MM.1S (cell line): ENCODE data around the gene GALNTL6.

Source experiments
- DNase-seq: peaks from one replicate; pipeline ENCODE4 v3.0.0-alpha.2; 2015
- H2AFZ ChIP-seq: fragments of 300-600 bp; sonication (generic); 2 replicates; pipeline ENCODE4 v1.6.0; 2016; ENCODE audit warnings: antibody characterized with exemption, low read length
- H3F3A ChIP-seq: fragments of 300-600 bp; sonication (generic); 2 replicates; pipeline ENCODE4 v1.6.1; 2016; ENCODE audit warnings: mild to moderate bottlenecking, antibody characterized with exemption, low read length, moderate library complexity, mixed read lengths; ENCODE audit not compliant: insufficient read depth
- H3K27ac ChIP-seq: fragments of 300-600 bp; sonication (generic); 2 replicates; pipeline ENCODE4 v1.5.1; 2016; ENCODE audit warnings: mild to moderate bottlenecking, low read length
- H3K27me3 ChIP-seq: fragments of 300-600 bp; sonication (generic); replicated peaks from 2 replicates; pipeline ENCODE4 v1.6.0; 2016; ENCODE audit warnings: low read length; ENCODE audit not compliant: insufficient read depth
- H3K36me3 ChIP-seq: fragments of 300-600 bp; sonication (generic); replicated peaks from 2 replicates; pipeline ENCODE4 v1.6.1; 2016; ENCODE audit warnings: mild to moderate bottlenecking, low read length, mixed read lengths; ENCODE audit not compliant: insufficient read depth
- H3K4me1 ChIP-seq: fragments of 300-600 bp; sonication (generic); 2 replicates; pipeline ENCODE4 v1.6.1; 2016; ENCODE audit warnings: low read length, mixed read lengths
- H3K4me2 ChIP-seq: fragments of 300-600 bp; sonication (generic); 2 replicates; pipeline ENCODE4 v1.6.0; 2016; ENCODE audit warnings: low read depth, low read length
- H3K4me3 ChIP-seq: fragments of 300-600 bp; sonication (generic); 2 replicates; pipeline ENCODE4 v1.5.1; 2016; ENCODE audit warnings: low read length, mixed read lengths
- H3K79me2 ChIP-seq: fragments of 300-600 bp; sonication (generic); 2 replicates; pipeline ENCODE4 v1.6.1; 2016; ENCODE audit warnings: mixed run types, low read length, mixed read lengths
- H3K9ac ChIP-seq: fragments of 300-600 bp; sonication (generic); 2 replicates; pipeline ENCODE4 v1.6.1; 2016; ENCODE audit warnings: low read length, mixed read lengths
- H3K9me2 ChIP-seq: fragments of 300-600 bp; sonication (generic); replicated peaks from 2 replicates; pipeline ENCODE4 v1.6.1; 2016; ENCODE audit warnings: mild to moderate bottlenecking, low read length, mixed read lengths; ENCODE audit not compliant: insufficient read depth
- H3K9me3 ChIP-seq: fragments of 300-600 bp; sonication (generic); replicated peaks from 2 replicates; pipeline ENCODE4 v1.6.1; 2016; ENCODE audit warnings: mild to moderate bottlenecking, low read length, mixed read lengths; ENCODE audit not compliant: insufficient read depth
- H4K20me1 ChIP-seq: fragments of 300-600 bp; sonication (generic); 2 replicates; pipeline ENCODE4 v1.6.1; 2016; ENCODE audit warnings: mild to moderate bottlenecking, low read length, moderate library complexity, mixed read lengths; ENCODE audit not compliant: insufficient read depth
- CTCF ChIP-seq: fragments of 300-600 bp; sonication (generic); IDR thresholded peaks from 2 replicates; pipeline ENCODE4 v1.5.1; 2016; ENCODE audit warnings: antibody characterized with exemption, low read length, mixed read lengths
- EZH2 ChIP-seq: fragments of 300-600 bp; sonication (generic); optimal IDR thresholded peaks from 2 replicates; pipeline ENCODE3; 2017; ENCODE audit warnings: low read depth, mild to moderate bottlenecking, antibody characterized with exemption, low read length, mixed read lengths
- EZH2phosphoT487 ChIP-seq: fragments of 300-600 bp; sonication (generic); IDR thresholded peaks from 2 replicates; pipeline ENCODE4 v1.6.1; 2018; ENCODE audit warnings: antibody characterized with exemption, low read length

GALNTL6 gene

GRCh38 chr4:172938072-172938829, 1125.0 kb downstream of the GALNTL6 start:
- no peaks in the 10 kb centered on the region for H3K9me2 ChIP-seq
- no peak for DNase-seq
- no peaks in the 10 kb centered on the region for H3K4me1 ChIP-seq
- no peak overlapping the region for H2AFZ ChIP-seq
- no peaks in the 10 kb centered on the region for H3K27me3 ChIP-seq
- no peaks in the 10 kb centered on the region for H3K36me3 ChIP-seq
- H4K20me1 ChIP-seq = no peaks in the 10 kb centered on the region
- H3K9ac ChIP-seq = no peak overlapping the region
- no peak overlapping the region for H3K4me2 ChIP-seq
- no peak overlapping the region for H3K27ac ChIP-seq
- no peak overlapping the region for H3K4me3 ChIP-seq
- no peaks in the 10 kb centered on the region for H3K79me2 ChIP-seq
- no peak for TF ChIP-seq CTCF
- no peak for TF ChIP-seq EZH2phosphoT487
- no peak for TF ChIP-seq EZH2
- no peaks in the 10 kb centered on the region for H3K9me3 ChIP-seq
- H3F3A ChIP-seq = no peaks in the 10 kb centered on the region

DNA sequence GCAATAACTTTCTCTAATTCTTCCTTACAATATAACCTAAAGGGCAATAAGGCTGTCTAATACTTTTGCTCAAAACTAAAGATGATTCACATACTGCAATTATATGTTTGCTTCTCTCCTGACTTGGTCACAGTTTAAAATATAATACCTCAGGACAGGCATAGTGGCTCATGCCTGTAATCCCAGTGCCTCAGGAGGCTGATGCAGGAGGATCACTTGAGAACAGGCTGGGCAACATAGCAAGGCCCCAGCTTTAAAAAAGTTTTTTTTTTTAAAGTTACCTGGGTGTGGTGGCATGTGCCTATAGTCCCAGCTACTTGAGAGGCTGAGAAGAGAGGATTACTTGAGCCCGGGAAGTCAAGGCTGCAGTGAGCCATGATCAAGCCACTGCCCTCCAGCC, 1125.7 kb downstream of the GALNTL6 start:
- no peak overlapping the region for H2AFZ ChIP-seq
- no peaks in the 10 kb centered on the region for H3K36me3 ChIP-seq
- no peaks in the 10 kb centered on the region for H3K4me1 ChIP-seq
- no peak overlapping the region for H3K27ac ChIP-seq
- no peak overlapping the region for H3K4me2 ChIP-seq
- no peaks in the 10 kb centered on the region for H4K20me1 ChIP-seq
- no peak for DNase-seq
- no peaks in the 10 kb centered on the region for H3K9me3 ChIP-seq
- H3K27me3 ChIP-seq = no peaks in the 10 kb centered on the region
- H3F3A ChIP-seq = no peaks in the 10 kb centered on the region
- H3K79me2 ChIP-seq = no peaks in the 10 kb centered on the region
- no peak overlapping the region for H3K4me3 ChIP-seq
- no peak overlapping the region for H3K9ac ChIP-seq
- TF ChIP-seq EZH2 (no peak), EZH2phosphoT487 (no peak), CTCF (no peak)
- no peaks in the 10 kb centered on the region for H3K9me2 ChIP-seq

- no peak overlapping the region for H2AFZ ChIP-seq
- H3K4me3 ChIP-seq = no peak overlapping the region
- H3F3A ChIP-seq = no peaks in the 10 kb centered on the region
- TF ChIP-seq EZH2 = no peak
- TF ChIP-seq CTCF = no peak
- TF ChIP-seq EZH2phosphoT487 = no peak
- no peaks in the 10 kb centered on the region for H3K4me1 ChIP-seq
- no peak overlapping the region for H3K27ac ChIP-seq
- H3K79me2 ChIP-seq = no peaks in the 10 kb centered on the region
- no peak overlapping the region for H3K9ac ChIP-seq
- H3K4me2 ChIP-seq = no peak overlapping the region
- H3K36me3 ChIP-seq = no peaks in the 10 kb centered on the region
- no peaks in the 10 kb centered on the region for H3K27me3 ChIP-seq
- no peaks in the 10 kb centered on the region for H4K20me1 ChIP-seq
- no peak for DNase-seq
- H3K9me3 ChIP-seq = no peaks in the 10 kb centered on the region
- H3K9me2 ChIP-seq = no peaks in the 10 kb centered on the region
Observed at GRCh38 chr4:172942840-172943239, 1129.6 kb downstream of the GALNTL6 start.
